NAMALWA (cell line): ENCODE measurements around the gene KLHL36.

ENCODE experiments used
- DNase-seq: peaks from one replicate; pipeline ENCODE4 v3.0.0-alpha.2; 2015; ENCODE audit warnings: low spot score

The KLHL36 gene

DNA sequence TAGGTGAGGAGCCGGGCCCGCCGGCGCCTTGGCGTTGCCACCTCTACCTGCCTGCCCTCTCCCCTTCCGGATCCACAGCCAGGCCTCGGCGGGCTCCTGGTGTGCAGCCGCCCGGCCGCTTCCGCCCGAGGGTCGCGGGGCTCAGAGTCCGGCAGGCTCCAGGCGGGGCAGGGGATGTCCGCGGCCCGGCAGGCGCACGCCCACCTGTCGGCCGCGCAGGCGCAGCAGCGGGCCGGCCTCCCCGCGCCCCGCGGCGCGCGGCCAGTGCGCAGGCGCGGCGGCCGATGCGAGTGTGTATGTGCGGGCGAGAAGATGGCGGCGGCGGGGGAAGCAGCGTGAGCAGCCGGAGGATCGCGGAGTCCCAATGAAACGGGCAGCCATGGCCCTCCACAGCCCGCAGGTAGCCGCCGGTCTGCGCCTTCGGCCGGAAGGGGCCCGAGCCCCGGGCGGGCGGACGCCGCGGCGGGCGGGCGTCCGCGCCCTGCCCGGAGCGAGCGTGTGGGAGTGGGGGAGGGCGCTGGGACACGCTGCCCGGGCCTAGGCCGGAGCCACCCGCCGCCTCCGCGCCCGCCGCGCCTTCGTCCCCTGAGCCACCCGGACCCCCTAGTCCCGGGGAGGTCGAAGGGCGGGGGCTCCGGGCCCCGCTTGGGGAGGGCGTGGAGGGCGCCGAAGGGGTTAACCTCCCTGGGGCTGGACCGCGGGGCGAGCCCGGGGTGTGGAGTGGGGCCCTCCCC lies 51.6 kb downstream of the KLHL36 start, which contains the start of gene USP10:
USP10 (plus strand) TSS at position 289 of the 734 bp plus-strand sequence; CDS start at position 380, 91 bp downstream.
- DNase-seq = peak; percentile 88

DNA sequence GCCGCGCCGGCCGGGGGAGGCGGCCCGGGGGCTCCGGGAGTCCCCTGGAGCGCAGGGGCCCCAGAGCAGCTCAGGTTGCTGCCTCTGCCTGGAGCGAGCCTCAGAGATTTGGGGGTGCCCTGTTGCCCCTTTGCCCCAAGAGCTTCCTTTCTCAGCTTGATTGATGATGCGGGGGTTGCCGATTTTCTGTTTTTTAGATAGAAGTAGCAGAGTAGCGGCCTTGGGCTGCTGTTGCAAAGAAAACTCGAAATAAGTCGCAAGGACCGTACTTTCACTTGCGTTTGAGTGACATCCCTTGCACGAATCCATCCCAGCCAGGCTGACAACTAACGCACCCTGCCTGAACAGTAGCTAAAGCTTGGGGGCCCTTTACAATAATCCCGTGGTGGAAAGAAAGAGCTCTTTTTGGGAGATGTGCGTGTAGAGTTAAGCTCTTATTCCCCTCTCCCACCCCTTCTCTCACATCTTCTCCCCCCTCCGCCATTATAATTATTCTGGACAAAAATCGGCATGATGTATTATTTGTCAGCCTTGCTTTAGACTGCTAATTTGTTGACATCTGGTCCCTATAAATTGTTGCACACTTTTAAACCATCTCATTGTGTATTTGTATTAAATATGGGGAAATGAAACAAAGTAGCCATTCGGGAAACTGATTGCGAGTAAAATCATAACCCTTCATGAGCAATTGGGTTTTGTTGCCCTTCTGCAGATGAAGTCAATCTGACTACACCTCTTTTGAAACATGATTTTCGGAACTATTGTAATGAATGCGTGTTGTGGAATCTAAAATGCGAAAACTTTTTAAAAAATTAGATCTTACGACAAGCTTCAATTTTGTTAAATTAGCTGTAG lies 52.4 kb downstream of the KLHL36 start:
- DNase-seq = peak; percentile 75

DNA sequence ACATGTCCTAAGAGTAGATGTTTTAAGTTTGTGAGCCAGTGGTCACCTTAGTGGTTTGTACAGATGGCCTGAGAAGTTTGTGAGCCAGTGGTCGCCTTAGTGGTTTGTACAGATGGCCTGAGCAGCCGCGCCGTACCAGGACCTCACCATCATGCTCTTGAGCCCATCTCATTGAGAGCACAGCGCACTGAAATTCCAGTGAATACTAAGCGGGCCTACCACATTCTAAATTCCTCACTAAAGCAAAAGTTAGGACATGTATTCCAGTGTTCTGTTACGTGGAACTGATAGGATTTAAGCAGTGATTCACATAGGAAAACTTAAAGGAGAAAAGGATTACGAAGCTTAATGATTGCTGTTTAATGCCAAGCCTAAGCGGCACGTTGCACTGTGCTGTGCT lies 55.4 kb downstream of the KLHL36 start:
- DNase-seq = no peak

DNA sequence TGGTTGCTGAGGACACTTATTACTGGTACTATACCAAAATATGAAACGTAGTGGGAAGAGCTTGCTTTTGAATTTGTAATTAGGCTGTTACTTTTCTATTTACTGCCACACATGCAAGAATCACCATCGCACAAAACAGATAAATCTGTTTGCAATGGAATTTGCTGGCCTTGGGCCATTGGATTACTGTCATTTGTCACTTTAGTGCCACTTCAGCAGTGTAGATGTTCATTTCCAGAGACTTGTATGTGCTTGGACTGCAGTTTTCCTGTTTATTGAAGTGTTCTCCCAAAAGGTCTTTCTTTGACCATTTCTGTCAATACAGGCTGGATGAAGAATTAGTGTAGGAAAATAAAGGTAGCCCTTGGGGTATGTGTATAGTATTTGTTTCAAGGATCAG lies 55.9 kb downstream of the KLHL36 start:
- DNase-seq = no peak

DNA sequence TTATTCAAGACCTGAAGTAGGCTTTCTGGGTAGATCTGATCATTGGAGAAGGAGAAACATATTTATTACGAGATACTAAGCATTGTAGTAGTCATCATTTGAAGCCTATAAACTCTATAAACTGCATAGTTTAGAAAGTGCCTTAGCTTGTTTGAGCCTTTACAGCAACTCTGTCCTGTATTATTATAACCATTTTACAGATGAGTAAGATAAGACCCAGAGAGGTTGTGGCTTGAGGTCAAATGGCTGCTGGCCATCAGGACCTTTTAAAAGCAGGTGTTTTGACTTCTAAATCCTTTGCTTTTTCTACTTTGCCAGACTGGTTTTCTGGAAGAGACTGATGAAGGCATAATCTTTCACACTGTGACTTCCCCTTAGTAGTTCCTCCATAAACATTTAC lies 58.5 kb downstream of the KLHL36 start:
- DNase-seq = no peak

DNA sequence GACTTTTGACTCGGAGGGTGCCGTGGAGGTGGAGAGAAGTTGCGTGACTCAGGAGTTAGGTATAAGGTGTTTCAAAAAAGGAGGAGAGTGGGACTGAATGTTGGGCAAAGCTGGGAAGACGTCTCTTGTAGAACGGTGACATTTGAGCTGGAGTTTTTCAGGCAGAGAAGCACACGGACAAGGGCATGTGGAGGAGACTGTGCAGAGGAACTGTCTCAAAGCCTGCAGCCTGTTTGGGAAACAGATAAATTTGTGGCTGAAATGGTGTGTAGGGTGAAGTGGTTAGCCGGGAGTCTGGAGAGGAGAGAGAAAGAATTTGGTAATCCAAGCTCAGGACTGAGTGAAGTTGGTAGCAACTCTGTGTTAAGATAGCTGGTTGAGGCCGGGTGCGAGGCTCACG lies 61.3 kb downstream of the KLHL36 start:
- no peak for DNase-seq

DNA sequence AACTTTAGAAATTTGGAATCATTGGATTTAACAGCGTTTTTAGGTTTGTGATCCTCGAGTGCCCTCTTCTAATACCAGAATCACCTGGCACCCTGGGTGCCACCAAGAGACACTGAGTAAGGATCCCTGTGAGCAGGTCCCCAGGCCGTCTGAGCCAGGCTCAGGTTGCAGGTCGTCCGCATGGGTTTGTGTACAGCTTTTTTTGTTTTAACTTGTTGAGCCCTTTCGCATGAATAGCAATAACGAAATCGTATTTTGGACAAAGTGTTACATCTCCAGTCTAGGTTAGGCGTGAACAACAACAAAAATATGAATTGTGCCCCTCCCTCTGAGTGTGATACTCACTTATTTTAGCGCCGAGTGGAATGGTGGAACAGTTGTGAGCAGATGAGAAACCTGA lies 62.4 kb downstream of the KLHL36 start:
- DNase-seq = no peak
